Ishikawa (cell line): ENCODE results near the gene JMJD1C.

Experiments used
- CREB1 ChIP-seq: IDR thresholded peaks from 2 replicates; pipeline ENCODE4 v1.6.1; 2012; ENCODE audit warnings: low read depth
- EGR1 ChIP-seq: IDR thresholded peaks from 2 replicates; pipeline ENCODE4 v1.6.1; 2012
- EP300 ChIP-seq: IDR thresholded peaks from 2 replicates; pipeline ENCODE4 v1.6.1; 2012; ENCODE audit warnings: borderline replicate concordance
- RAD21 ChIP-seq: IDR thresholded peaks from 2 replicates; pipeline ENCODE4 v1.6.1; 2012; ENCODE audit warnings: low read depth
- TAF1 ChIP-seq: IDR thresholded peaks from 2 replicates; pipeline ENCODE4 v1.6.1; 2012; ENCODE audit warnings: low read depth, mild to moderate bottlenecking
- TEAD4 ChIP-seq: IDR thresholded peaks from 2 replicates; pipeline ENCODE4 v1.6.1; 2012
- YY1 ChIP-seq: IDR thresholded peaks from 2 replicates; pipeline ENCODE4 v1.6.1; 2012; ENCODE audit warnings: low read depth
- TF ChIP-seq, protein P1 (sequence below): IDR thresholded peaks from 2 replicates; pipeline ENCODE4 v1.6.1; 2012; ENCODE audit warnings: low read depth, mild to moderate bottlenecking
- TF ChIP-seq, protein P2 (sequence below): IDR thresholded peaks from 2 replicates; pipeline ENCODE4 v1.6.1; 2012

DNA sequence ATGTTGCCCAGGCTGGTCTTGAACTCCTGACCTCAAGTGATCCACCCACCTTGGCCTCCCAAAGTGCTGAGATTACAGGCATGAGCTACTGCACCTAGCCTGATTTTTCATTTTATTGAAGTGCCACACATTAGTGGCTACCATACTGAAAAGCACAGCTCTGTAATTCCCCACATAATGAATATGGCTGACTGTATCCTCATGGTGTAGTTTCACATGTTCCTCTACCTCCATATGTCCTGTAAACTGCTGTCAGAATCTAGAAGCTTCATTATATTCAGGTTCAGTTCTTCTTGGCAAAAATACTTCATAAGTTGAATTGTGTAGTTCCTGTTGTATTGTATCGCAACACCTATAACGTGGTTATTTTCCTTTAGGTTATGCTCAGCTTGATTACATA, 11.1 kb downstream of the JMJD1C start:
- no peak for TF ChIP-seq RAD21
- no peak for TF ChIP-seq EP300
- TF ChIP-seq CREB1, result no peak
- no peak for TF ChIP-seq TAF1
- TF ChIP-seq, protein P1, sequence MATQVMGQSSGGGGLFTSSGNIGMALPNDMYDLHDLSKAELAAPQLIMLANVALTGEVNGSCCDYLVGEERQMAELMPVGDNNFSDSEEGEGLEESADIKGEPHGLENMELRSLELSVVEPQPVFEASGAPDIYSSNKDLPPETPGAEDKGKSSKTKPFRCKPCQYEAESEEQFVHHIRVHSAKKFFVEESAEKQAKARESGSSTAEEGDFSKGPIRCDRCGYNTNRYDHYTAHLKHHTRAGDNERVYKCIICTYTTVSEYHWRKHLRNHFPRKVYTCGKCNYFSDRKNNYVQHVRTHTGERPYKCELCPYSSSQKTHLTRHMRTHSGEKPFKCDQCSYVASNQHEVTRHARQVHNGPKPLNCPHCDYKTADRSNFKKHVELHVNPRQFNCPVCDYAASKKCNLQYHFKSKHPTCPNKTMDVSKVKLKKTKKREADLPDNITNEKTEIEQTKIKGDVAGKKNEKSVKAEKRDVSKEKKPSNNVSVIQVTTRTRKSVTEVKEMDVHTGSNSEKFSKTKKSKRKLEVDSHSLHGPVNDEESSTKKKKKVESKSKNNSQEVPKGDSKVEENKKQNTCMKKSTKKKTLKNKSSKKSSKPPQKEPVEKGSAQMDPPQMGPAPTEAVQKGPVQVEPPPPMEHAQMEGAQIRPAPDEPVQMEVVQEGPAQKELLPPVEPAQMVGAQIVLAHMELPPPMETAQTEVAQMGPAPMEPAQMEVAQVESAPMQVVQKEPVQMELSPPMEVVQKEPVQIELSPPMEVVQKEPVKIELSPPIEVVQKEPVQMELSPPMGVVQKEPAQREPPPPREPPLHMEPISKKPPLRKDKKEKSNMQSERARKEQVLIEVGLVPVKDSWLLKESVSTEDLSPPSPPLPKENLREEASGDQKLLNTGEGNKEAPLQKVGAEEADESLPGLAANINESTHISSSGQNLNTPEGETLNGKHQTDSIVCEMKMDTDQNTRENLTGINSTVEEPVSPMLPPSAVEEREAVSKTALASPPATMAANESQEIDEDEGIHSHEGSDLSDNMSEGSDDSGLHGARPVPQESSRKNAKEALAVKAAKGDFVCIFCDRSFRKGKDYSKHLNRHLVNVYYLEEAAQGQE, result no peak
- no peak for TF ChIP-seq YY1
- no peak for TF ChIP-seq EGR1
- no peak for TF ChIP-seq TEAD4
- TF ChIP-seq, protein P2, sequence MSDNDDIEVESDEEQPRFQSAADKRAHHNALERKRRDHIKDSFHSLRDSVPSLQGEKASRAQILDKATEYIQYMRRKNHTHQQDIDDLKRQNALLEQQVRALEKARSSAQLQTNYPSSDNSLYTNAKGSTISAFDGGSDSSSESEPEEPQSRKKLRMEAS, result no peak
